Limb (tissue), 2 donors: ENCODE measurements around the gene PXMP2.
A peak's percentile ranks its signal among the peaks of the same experiment; 100 is the strongest.
"Not testable (repeated sequence)": the region's sequence is repeated elsewhere in the genome, so short reads cannot be mapped to it uniquely, and the experiment has no call there.

Experiments
- DNase-seq, 2 donors: peaks; one replicate each; pipeline ENCODE4 v3.0.0-alpha.2; 2016; ENCODE audit errors: extremely low spot score in 2 of 2

PXMP2 gene

DNA sequence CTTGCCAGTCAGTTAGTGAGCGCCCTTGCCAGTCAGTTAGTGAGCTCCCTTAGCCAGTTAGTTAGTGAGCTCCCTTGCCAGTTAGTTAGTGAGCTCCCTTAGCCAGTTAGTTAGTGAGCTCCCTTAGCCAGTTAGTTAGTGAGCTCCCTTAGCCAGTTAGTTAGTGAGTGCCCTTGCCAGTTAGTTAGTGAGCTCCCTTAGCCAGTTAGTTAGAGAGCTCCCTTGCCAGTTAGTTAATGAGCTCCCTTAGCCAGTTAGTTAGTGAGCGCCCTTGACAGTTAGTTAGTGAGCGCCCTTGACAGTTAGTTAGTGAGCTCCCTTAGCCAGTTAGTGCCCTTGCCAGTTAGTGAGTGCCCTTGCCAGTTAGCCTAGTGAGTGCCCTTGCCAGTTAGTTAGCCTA, 7.5 kb downstream of the PXMP2 start:
- not testable (repeated sequence) for DNase-seq

GRCh38 chr12:132695431-132695830, 8.0 kb downstream of the PXMP2 start:
- DNase-seq, result no peak

DNA sequence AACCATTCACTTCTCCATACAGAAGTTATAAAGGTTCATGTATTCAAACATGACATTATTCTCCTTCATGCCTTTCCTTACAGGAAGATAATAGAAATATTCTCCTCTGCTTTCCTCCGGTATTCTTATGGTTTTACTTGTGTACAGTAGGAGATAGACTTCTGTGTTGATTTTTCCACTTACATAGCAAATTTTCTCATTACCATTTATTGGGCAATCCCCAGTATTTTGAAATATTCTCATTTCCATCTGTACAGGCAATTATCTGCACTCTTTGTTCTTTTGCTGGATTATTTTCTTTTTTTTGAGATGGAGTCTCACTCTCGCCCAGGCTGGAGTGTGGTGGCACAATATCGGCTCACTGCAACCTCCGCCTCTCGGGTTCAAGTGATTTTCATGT, 11.0 kb downstream of the PXMP2 start:
- DNase-seq, result no peak

- DNase-seq, result no peak
These were observed 12.9 kb downstream of the PXMP2 start for GRCh38 chr12:132700212-132700822.

GRCh38 chr12:132702640-132703039, 15.3 kb downstream of the PXMP2 start:
- no peak for DNase-seq

DNA sequence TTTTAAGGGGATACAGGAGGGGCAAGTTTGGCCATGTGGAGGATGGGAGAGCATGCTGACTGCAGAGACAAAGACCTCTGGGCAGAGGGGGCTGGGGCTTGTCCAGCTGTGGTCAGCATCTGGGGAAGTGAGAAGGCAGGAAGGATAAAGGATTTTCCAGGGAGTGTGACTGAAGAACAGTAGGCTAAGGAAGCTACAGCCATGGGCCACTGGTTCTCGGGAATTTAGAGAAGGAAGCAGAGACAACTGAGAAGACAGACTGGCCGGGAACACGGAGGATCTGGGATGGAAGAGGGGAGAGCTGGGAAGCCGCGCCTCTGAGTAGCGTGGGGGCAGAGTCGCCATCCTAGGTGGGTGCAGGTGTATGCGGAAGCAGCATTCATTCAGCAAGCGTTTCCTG, 16.3 kb downstream of the PXMP2 start:
- no peak for DNase-seq

DNA sequence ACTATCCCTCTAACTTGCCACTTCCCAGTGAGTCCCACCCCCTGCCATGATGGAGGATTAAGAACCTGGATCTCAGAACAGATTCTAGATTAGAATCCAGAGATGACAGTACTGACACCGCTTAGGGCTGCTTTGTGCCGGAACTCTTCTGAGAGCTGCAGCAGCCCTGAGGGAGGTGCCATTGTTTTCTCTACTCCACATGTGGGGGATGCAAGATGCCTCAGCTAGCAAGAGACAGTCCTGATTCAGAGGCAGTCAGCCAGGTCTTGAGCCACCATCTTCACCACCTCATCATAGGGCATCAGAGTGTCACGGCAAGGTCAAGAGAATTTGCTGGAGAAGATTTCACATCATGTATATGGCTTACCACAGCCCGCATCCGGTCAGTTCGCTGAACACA, 19.9 kb downstream of the PXMP2 start:
- DNase-seq, result no peak

- DNase-seq, result no peak
These were observed 20.8 kb downstream of the PXMP2 start for GRCh38 chr12:132708150-132708549.

- no peak for DNase-seq
These were observed 22.6 kb downstream of the PXMP2 start for GRCh38 chr12:132710043-132710404.

GRCh38 chr12:132710405-132711079, 23.2 kb downstream of the PXMP2 start, which contains the start of gene PGAM5:
PGAM5 (plus strand) TSS chr12:132710842; CDS start chr12:132710877, 35 bp downstream.
- peak; percentile 85 to 89 for DNase-seq

- DNase-seq, result peak in 1 of 2 donors; percentile 53
These were observed 23.9 kb downstream of the PXMP2 start for GRCh38 chr12:132711080-132711843.

DNA sequence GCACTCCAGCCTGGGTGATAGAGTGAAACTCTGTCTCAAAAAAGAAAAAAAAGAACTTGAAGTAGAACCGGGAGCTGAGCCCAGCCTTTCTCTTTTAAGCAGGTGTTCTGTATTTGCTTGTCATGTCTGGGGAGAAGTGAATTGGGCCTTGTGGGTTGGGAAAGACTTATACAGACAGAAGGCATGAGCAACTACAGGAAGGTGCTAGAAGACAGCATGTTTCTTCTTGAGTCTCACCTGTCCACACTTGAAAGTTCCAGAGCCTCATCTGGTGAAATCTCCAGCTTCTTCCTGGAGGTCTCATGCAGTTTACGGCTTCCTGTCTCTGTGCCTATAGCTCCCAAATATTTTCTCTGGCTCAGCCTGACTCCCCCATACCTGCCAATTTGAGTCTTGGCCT, 25.7 kb downstream of the PXMP2 start:
- DNase-seq, result no peak

DNA sequence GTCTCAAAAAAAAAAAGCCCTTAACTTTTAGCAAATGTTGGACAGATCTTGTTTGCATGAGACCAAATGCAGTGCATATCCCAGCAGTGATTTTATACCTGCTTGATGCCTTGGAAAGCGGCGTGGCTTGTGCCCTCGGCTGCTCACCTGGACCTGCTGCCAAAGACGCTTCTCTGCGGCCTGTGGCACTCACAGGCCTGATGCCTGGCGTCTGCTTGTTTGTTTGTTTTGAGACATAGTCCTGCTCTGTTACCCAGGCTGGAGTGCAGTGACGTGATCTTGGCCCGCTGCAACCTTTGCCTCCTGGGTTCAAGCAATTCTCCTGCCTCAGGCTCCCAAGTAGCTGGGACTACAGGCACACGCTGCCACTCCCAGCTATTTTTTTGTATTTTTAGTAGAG, 28.5 kb downstream of the PXMP2 start:
- DNase-seq, result no peak

GRCh38 chr12:132716356-132716755, 29.0 kb downstream of the PXMP2 start:
- no peak for DNase-seq

- no peak for DNase-seq
These were observed 29.6 kb downstream of the PXMP2 start for GRCh38 chr12:132717011-132717410.

DNA sequence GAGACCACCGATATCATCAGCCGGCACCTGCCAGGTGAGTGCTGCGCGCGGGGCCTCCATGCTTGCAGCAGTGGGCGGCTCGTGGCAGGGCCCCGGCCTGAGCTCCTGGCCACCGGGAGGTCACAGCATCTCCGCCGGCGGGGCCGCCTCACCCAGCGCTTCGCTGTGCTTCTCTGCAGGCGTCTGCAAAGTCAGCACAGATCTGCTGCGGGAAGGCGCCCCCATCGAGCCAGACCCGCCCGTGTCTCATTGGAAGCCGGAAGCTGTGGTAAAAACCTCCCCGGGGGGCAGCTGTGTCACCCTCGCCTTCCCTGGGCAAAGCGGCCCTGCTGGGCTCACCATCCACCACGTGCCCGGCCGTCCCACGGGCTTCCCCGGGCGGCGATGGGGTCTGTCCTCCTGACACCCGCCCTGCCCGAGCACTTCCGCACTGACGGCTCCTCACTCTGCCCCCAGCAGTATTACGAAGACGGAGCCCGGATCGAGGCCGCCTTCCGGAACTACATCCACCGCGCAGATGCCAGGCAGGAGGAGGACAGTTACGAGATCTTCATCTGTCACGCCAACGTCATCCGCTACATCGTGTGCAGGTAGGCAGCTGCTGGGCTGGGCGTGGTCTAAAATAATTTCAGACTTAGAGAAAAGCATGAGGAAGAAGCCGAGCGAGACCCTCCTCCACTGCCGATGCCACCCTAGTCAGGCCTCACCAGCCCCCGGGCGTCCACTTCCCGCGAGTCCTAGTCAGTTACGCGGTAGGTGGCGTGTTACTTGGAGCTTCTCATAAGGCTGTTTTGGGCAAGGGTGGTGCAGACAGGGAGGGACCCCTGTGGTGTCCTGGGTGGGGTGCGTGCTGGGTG, 30.4 kb downstream of the PXMP2 start:
- no peak for DNase-seq

DNA sequence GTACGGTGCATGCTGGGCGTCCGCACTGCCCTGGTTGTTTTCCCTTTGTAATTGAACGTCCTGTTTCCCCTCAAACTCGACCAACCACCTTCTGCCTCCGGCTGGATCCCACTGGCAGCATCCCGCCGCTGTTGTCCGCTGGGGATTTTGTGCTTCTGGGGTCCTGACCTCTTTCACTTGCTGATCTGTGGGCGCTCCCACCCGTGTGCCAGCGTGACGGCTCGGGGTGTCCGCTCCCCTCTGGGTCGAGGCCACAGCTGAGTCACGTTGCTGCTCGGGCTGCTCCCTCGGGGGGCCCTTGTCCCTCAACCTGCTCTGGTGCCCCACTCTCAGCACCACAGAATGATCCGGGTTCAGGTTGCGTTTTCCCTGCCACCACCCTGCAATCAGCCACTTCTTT, 31.3 kb downstream of the PXMP2 start:
- no peak for DNase-seq

DNA sequence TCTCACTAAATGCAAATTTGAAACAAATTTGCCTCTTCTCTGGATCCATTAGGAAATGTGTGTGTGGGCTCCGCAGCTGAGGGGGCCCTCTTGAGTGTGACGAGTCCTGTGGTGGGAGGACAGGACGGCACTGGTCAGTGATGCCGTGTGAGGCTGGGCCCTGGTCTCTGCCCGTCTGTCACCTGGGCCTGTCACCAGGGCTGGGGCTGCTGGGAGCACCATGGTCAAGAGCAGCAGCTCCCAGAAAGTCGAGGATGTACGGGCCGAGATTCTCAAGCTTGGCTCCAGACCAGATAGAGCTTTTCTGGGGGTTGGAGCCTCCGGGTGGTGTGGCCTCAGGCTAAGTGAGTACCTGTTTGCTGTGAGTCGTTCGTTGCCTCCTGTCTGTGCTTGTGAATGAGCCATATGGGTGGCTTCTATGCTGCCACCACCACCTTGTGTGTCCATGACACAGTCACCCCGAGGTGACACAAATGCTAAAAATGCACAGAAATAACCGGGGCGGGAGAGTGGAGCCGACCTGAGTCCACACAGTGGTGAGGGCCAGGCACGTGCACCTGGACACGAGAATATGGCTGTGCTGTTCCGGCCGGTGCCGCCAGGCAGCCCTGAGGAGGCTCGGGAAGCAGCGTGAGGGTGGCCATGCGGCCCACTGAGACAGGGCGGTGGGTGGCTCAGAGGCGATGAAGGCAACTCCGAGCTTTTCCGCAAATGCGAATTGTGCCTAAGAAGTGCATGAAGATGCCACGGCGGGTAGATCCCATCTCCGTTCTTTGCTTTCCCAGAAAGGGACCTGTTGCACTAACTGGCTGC, 32.0 kb downstream of the PXMP2 start:
- no peak for DNase-seq

DNA sequence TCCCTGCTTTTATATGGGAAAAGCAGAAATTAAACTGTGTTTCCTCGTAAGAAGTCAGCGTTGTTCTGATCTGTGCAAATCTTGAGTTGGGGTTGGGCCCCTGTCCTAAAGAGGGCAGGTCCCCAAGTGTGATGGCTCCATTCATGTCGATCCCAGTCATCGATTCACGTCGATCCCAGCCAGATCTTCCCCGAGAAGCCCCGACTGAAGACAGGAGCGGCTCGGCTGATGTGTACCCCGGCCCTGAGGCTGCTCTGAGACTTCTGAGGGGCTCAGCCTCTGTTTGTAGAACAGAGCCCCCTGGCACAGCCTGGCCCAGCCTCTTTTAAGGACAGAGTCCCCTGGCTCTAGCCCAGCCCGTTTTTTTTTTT, 32.6 kb downstream of the PXMP2 start:
- DNase-seq, result no peak

DNA sequence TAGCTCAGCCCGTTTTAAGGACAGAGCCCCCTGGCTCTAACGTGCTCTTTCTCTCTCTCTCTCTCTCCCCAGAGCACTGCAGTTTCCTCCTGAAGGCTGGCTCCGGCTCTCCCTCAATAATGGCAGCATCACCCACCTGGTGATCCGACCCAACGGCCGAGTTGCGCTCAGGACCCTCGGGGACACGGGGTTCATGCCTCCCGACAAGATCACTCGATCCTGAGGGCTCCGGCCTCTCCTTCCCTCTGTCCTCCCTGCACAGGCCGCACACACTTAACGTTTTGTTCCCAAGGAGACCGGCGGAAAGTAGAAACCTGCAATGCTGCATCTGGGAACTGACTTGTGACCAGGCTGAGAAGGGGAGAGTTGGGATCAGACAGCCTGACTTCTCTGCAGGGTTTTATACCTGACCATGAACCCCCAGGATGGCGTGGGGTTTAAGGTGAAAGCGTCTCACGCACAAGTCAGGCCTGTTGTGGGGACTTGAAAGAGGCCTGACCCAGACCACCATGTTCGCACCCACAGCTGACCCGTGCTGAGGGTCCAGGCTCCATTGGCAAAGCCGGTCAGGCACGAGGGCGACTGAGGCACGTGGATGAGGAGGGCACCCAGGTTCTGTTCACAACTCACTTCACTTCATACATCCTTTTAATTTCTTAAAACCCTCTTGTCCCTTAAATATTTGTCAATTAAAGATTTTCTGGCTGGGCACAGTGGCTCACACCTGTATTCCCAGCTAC, 33.4 kb downstream of the PXMP2 start:
- no peak for DNase-seq
